Gastroesophageal sphincter (tissue), 4 donors: ENCODE measurements around the gene ATP2B2. TPM values are rescaled to one million over a fixed set of nuclear protein-coding genes. Genes with fewer than 3 reads are reported as not detected.

Experiments used
- ATAC-seq: fragments of 150-250 bp; one replicate; pipeline ENCODE4 v1.9.1; 2016; ENCODE audit warnings: mild to moderate bottlenecking, moderate library complexity
- H3K27ac ChIP-seq, 4 donors: fragments of 200-600 bp; sonication (generic) in 3 of 4; 1 replicate in 3 of 4; 2 replicates in 1 of 4; pipeline ENCODE4 v1.5.1; 2016 to 2019
- H3K27me3 ChIP-seq: fragments of 200-600 bp; sonication (generic); one replicate; pipeline ENCODE4 v1.5.1; 2019
- H3K36me3 ChIP-seq, 2 donors: fragments of 200-600 bp; sonication (generic); one replicate each; pipeline ENCODE4 v1.5.1; 2019; ENCODE audit warnings: control low read depth in 1 of 2
- H3K4me1 ChIP-seq, 3 donors: fragments of 200-600 bp; sonication (generic); 1 replicate in 2 of 3; 2 replicates in 1 of 3; pipeline ENCODE4 v1.5.1; 2016 to 2019; ENCODE audit warnings: control low read depth in 2 of 3
- H3K4me3 ChIP-seq, 2 donors: fragments of 200-600 bp; sonication (generic); one replicate each; pipeline ENCODE4 v1.5.1; 2019; ENCODE audit warnings: mild to moderate bottlenecking in 1 of 2, moderate library complexity in 1 of 2
- H3K9me3 ChIP-seq, 3 donors: fragments of 200-600 bp; sonication (generic); one replicate each; pipeline ENCODE4 v1.5.1; 2017 to 2019; ENCODE audit warnings: control low read depth in 2 of 3
- EP300 ChIP-seq: sonication (generic); formaldehyde crosslinking; IDR thresholded peaks from one replicate; pipeline ENCODE4 v1.6.1; 2017; ENCODE audit warnings: antibody characterized with exemption, mild to moderate bottlenecking
- POLR2A ChIP-seq, 2 donors: fragments of 450-650 bp; IDR thresholded peaks; one replicate each; pipeline ENCODE4 v1.6.1; 2017; ENCODE audit warnings: antibody characterized with exemption in 2 of 2, mild to moderate bottlenecking in 2 of 2, moderate library complexity in 1 of 2
- POLR2AphosphoS5 ChIP-seq: sonication (generic); formaldehyde crosslinking; IDR thresholded peaks from one replicate; pipeline ENCODE4 v1.6.1; 2017; ENCODE audit warnings: antibody characterized with exemption
- WGBS, 2 donors: methylation state at CpG; one replicate each; pipeline ENCODE4 v1.1.5; 2018; ENCODE audit warnings: low coverage in 1 of 2; 5-methylcytosine and 5-hydroxymethylcytosine counted together
- total RNA-seq, 4 donors: library from RNA; depleted of rRNA; stranded (reverse); fragments of >200 nt; gene quantifications; one replicate each; pipeline ENCODE4 v1.1.0, GENCODE V29; 2016
- TF ChIP-seq, protein P1 (sequence below), 4 experiments: fragments of 200-600 bp in 2 of 4; fragments of 450-650 bp in 2 of 4; sonication (generic) in 1 of 4; IDR thresholded peaks; one replicate each; pipeline ENCODE4 v1.5.1; 2017 to 2019; ENCODE audit warnings: antibody characterized with exemption in 4 of 4, mild to moderate bottlenecking in 2 of 4, moderate library complexity in 2 of 4

ATP2B2 gene
- total RNA-seq, 4 donors from 2014 or later, result 0.13 to 0.30 (median 0.27) TPM; not detected in 1

DNA sequence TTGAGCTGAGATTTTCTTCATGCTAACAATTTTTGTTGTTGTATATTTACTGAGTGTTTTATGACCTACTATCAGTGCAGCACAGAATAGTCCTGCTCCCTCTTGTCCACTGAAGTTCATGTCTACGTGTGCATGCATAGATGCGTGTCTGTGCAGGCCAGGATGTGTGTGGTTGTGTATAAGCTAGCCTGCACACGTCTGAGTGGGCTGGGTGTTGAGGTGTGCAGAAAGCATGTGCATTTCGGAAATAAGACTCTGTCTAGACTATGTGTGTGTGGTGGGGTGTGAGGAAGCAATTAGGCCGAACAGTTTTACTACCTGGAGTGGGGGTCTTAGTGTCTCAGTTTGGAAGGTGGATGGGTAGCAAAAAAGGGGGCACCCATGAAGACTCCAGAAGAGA is 39.2 kb downstream of the ATP2B2 start:
- H3K4me3 ChIP-seq, result no peak overlapping the region
- H3K9me3 ChIP-seq, result no peaks in the 10 kb centered on the region
- peaks cover 0 to 4% (median 0%) of the 10 kb centered on the region in 3 donors for H3K4me1 ChIP-seq
- 66 to 80% methylated on average over 1 to 4 of the region's 5 CpGs for WGBS, 2 donors
- H3K27me3 ChIP-seq, result peaks cover 45% of the 10 kb centered on the region
- TF ChIP-seq POLR2AphosphoS5 (no peak), EP300 (no peak), POLR2A (IDR thresholded peaks at IDR 0.05) (no peak)
- TF ChIP-seq, protein P1, sequence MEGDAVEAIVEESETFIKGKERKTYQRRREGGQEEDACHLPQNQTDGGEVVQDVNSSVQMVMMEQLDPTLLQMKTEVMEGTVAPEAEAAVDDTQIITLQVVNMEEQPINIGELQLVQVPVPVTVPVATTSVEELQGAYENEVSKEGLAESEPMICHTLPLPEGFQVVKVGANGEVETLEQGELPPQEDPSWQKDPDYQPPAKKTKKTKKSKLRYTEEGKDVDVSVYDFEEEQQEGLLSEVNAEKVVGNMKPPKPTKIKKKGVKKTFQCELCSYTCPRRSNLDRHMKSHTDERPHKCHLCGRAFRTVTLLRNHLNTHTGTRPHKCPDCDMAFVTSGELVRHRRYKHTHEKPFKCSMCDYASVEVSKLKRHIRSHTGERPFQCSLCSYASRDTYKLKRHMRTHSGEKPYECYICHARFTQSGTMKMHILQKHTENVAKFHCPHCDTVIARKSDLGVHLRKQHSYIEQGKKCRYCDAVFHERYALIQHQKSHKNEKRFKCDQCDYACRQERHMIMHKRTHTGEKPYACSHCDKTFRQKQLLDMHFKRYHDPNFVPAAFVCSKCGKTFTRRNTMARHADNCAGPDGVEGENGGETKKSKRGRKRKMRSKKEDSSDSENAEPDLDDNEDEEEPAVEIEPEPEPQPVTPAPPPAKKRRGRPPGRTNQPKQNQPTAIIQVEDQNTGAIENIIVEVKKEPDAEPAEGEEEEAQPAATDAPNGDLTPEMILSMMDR (IDR thresholded peaks at IDR 0.05), result no peak
- H3K27ac ChIP-seq, result no peak overlapping the region
- no peak for ATAC-seq
- H3K36me3 ChIP-seq, result no peaks in the 10 kb centered on the region

DNA sequence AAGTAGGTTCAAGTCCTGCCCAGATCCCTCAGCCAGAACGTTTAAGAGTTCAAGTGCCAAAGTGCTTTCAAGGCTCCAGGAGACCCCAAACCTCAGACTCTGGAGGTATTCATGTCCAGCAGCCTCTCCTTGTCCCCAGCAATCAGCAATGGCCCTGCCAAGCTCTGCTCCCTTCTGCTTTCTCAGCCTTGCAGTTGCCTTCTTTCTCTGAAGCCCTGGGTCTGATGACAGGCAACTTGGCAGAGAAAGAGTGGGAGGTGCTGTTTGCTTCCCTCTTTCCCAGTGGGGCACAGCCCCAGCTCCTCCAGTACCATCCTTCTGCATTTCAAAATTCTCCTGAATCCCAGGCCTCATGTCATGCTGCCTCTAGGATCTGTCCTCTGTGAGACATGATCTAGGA is 40.2 kb downstream of the ATP2B2 start:
- no peaks in the 10 kb centered on the region for H3K9me3 ChIP-seq
- WGBS, 2 donors, result 17 to 60% methylated on average over 1 of the region's 1 CpG
- ATAC-seq, result no peak
- TF ChIP-seq POLR2A (IDR thresholded peaks at IDR 0.05), result no peak
- H3K4me1 ChIP-seq, result no peaks in the 10 kb centered on the region
- H3K36me3 ChIP-seq, result no peaks in the 10 kb centered on the region
- H3K27me3 ChIP-seq, result peaks cover 35% of the 10 kb centered on the region
- H3K27ac ChIP-seq, result no peak overlapping the region
- H3K4me3 ChIP-seq, result no peak overlapping the region

DNA sequence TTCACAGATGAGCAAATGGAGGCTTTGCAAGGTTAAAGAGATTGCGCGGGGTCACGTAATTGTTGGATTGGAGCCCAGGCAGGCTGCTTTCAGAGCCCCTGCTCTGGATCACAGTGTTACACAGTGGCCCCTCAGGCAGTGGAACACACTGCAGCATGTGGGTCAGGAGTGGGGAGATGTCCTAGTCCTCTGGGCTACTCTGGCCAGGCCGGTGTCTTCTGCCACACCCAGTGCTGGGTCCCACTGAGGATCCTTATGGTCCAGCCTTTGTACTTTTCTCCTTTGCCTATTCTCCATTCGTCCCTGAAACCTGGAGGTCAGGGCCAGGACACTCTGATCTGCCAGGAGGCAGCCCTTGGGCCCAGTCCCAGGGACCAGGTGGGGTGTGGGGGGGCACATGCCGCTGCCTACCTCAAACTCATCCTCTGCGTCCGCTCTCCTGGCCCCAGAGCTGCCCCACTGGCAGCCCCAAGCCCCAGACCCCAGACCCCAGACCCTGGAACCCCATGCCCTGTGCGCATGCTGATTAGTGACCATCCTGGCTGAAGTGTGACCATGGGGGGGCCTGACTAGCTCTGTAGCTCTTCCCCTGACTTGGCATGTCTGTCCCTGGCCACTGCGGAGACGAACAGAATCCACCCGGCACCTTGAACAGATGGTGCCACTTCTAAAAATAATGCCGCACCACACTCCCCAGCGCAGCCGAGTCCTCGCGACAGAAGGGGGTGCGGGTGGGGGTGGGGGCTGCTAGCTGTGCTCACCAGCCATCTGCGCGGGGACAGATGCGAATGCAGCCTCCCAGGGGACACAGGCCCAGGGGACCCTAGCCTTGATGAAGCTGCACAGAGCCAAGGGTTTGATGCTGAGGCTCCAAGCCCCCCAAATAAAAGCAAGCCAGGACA is 41.6 kb downstream of the ATP2B2 start:
- Histone ChIP-seq H3K27ac (no peak overlapping the region), H3K4me1 (no peaks in the 10 kb centered on the region), H3K9me3 (no peaks in the 10 kb centered on the region), H3K36me3 (no peaks in the 10 kb centered on the region), H3K4me3 (no peak overlapping the region), H3K27me3 (peaks cover 21% of the 10 kb centered on the region)
- TF ChIP-seq, protein P1 (IDR thresholded peaks at IDR 0.05), result no peak
- TF ChIP-seq EP300, result no peak
- TF ChIP-seq POLR2A (IDR thresholded peaks at IDR 0.05), result no peak
- no peak for TF ChIP-seq POLR2AphosphoS5
- ATAC-seq, result no peak
- WGBS, 2 donors, result 81 to 96% methylated on average over 3 to 4 of the region's 21 CpGs

DNA sequence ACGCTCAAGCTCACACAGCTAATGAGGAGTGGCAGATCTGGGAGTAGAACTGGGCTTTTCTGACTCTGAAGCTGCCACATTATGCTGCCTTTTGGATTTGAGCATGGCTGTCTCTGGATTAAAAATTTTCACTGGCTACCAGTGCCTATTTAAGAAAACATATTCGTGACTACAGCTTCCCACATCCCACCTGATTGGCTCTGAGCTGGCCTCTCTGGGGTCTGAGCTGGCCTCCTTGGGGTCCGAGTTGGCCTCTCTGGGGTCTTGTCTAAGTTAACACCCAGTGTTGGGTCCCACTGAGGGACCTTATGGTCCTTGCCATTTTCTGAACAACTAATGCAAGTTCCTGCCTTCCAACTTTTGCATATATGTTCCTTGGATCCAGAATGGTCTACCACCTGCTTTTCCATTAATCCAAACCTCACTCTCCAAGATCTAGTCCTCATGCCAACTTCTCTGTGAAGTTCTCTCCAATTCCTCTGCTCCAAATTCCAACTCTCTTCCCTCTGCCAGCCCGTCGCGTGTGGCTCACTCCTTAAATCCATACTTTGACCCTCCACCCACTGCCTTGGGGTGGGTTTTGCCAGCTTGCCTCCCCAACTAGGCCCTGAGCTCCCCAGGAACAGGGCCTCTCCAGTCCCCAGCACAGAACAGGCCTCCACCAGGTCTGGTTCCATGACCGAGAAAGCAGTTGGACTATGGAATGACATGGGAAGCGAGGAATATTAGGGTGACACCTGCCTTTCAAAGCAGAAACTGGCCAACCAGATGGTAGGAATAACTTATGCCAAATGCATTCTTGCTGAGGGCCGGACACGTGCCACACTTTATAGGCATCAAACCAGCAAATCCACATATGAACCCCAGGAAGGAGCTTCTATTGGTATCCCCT is 42.5 kb downstream of the ATP2B2 start:
- 57 to 81% methylated on average over 3 to 5 of the region's 10 CpGs for WGBS, 2 donors
- H3K36me3 ChIP-seq, result no peaks in the 10 kb centered on the region
- H3K4me3 ChIP-seq, result no peak overlapping the region
- no peak overlapping the region for H3K27ac ChIP-seq
- no peaks in the 10 kb centered on the region for H3K4me1 ChIP-seq
- H3K27me3 ChIP-seq, result peaks cover 12% of the 10 kb centered on the region
- TF ChIP-seq POLR2AphosphoS5 (no peak), POLR2A (IDR thresholded peaks at IDR 0.05) (no peak), EP300 (no peak)
- TF ChIP-seq, protein P1 (IDR thresholded peaks at IDR 0.05), result no peak
- ATAC-seq, result no peak
- no peaks in the 10 kb centered on the region for H3K9me3 ChIP-seq

DNA sequence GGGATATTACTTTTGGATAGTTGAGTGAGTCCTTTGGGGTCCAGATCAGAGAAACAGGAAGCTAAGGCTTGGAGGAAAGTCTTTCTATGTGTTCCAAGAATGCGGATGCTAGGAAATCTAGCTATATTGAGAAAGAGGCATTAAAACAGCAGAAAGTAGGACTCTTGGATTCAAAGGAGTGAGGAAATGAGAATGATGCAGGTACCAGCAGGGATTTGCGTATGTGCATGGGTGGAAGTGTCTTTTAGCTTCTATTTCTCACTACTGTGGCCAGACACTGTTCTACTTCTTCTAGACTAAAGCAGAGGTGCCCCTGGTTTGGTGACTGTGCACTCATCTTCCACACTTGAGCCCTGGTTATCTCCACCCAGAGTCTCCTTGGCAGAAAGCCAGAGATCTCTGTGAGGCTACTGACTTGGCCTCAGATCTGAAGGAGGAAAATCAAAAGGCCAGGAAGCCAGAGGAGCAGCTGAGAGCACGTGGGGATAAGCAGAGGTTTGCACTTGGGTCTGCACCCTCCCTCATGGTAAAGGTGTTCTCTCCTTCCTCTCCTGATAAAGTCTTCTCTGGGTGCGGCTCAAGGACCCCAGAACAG is 44.3 kb downstream of the ATP2B2 start:
- no peak overlapping the region for H3K27ac ChIP-seq
- ATAC-seq, result no peak
- H3K27me3 ChIP-seq, result peaks cover 10% of the 10 kb centered on the region
- H3K9me3 ChIP-seq, result no peaks in the 10 kb centered on the region
- no peaks in the 10 kb centered on the region for H3K36me3 ChIP-seq
- no peak overlapping the region for H3K4me3 ChIP-seq
- 0 to 77% methylated on average over 1 to 3 of the region's 4 CpGs for WGBS, 2 donors
- H3K4me1 ChIP-seq, result no peaks in the 10 kb centered on the region
- TF ChIP-seq, protein P1 (IDR thresholded peaks at IDR 0.05), result no peak
- no peak for TF ChIP-seq POLR2A (IDR thresholded peaks at IDR 0.05)
- no peak for TF ChIP-seq POLR2AphosphoS5
- TF ChIP-seq EP300, result no peak
